ENCODE data around the gene CORO2B. TPM values are rescaled to one million over a fixed set of nuclear protein-coding genes. Genes with fewer than 3 reads are reported as not detected.

CORO2B gene
- total RNA-seq, 3 donors from 2014 or later, result 1.3 to 4.7 (median 1.9) TPM

- intact Hi-C loops (cut with DNase I, micrococcal nuclease), result no loop called here
- Histone ChIP-seq H3K4me3 (no peak overlapping the region), H3K4me1 (ENCODE audit: low read depth) (no peaks in the 10 kb centered on the region), H3K9me3 (no peaks in the 10 kb centered on the region), H3K36me3 (ENCODE audit: low read depth) (no peaks in the 10 kb centered on the region)
- DNase-seq (no peak), ATAC-seq (no peak)
- TF ChIP-seq CTCF (IDR thresholded peaks at IDR 0.05), result no peak
Measured at GRCh38 chr15:68567345-68567744, 11.4 kb upstream of the CORO2B start.

DNA sequence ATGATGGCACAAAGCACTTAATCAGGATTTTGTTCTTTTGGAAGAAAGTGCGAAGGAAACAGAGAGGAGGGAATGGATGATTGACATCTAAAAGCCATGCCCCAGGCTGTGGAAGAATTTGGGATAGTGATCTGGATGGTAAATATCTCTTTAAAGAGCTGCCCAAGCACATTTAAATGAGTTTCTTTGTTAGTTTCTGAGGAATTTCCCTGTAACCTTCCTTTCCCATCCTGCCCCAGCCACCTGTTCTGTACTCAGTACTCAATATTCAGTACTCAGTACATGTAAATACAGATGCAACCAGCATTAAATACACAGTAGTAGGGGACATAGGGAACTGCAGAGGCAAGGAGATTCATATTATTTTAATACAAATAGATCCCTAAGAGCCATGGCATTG is 7.8 kb upstream of the CORO2B start:
- no peak for DNase-seq
- Histone ChIP-seq H3K4me3 (no peak overlapping the region), H3K36me3 (ENCODE audit: low read depth) (no peaks in the 10 kb centered on the region), H3K4me1 (ENCODE audit: low read depth) (no peaks in the 10 kb centered on the region), H3K9me3 (no peaks in the 10 kb centered on the region)
- TF ChIP-seq CTCF (IDR thresholded peaks at IDR 0.05), result no peak
- intact Hi-C loops (cut with DNase I, micrococcal nuclease), result no loop called here
- no peak for ATAC-seq

GRCh38 chr15:68571582-68571981 is 7.2 kb upstream of the CORO2B start:
- H3K4me3 ChIP-seq, result no peak overlapping the region
- H3K36me3 ChIP-seq (ENCODE audit: low read depth), result no peaks in the 10 kb centered on the region
- intact Hi-C loops (cut with DNase I, micrococcal nuclease), result no loop called here
- DNase-seq, result no peak
- ATAC-seq, result no peak
- H3K4me1 ChIP-seq (ENCODE audit: low read depth), result no peaks in the 10 kb centered on the region
- no peaks in the 10 kb centered on the region for H3K9me3 ChIP-seq
- TF ChIP-seq CTCF (IDR thresholded peaks at IDR 0.05), result no peak

DNA sequence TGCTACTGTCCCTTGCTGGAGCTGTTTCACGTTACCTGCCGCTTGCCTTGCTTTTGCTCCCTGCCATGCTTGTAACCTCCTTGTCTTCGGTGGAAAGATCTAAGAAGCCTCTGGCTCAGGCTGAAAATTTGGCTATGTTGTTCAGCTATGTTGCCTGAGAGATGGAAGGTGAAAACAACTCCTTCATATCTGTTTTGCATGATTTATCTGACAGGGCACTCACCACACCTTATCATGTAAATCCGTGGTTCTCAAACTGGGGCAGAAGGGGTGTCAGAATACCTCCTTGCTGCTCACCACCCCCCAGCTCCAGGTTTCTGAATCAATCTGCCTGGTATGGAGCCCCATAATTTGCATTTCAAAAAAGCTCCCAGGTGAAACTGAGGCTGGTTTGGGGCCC is 6.5 kb upstream of the CORO2B start:
- DNase-seq (no peak), ATAC-seq (no peak)
- Histone ChIP-seq H3K9me3 (no peaks in the 10 kb centered on the region), H3K4me1 (ENCODE audit: low read depth) (no peaks in the 10 kb centered on the region), H3K36me3 (ENCODE audit: low read depth) (no peaks in the 10 kb centered on the region), H3K4me3 (no peak overlapping the region)
- intact Hi-C loops (cut with DNase I, micrococcal nuclease), result no loop called here
- no peak for TF ChIP-seq CTCF (IDR thresholded peaks at IDR 0.05)

GRCh38 chr15:68572921-68573320 is 5.9 kb upstream of the CORO2B start:
- H3K9me3 ChIP-seq, result no peaks in the 10 kb centered on the region
- H3K36me3 ChIP-seq (ENCODE audit: low read depth), result no peaks in the 10 kb centered on the region
- no peak overlapping the region for H3K4me3 ChIP-seq
- no peak for TF ChIP-seq CTCF (IDR thresholded peaks at IDR 0.05)
- DNase-seq (no peak), ATAC-seq (no peak)
- intact Hi-C loops (cut with DNase I, micrococcal nuclease), result no loop called here
- H3K4me1 ChIP-seq (ENCODE audit: low read depth), result peaks cover 6% of the 10 kb centered on the region

DNA sequence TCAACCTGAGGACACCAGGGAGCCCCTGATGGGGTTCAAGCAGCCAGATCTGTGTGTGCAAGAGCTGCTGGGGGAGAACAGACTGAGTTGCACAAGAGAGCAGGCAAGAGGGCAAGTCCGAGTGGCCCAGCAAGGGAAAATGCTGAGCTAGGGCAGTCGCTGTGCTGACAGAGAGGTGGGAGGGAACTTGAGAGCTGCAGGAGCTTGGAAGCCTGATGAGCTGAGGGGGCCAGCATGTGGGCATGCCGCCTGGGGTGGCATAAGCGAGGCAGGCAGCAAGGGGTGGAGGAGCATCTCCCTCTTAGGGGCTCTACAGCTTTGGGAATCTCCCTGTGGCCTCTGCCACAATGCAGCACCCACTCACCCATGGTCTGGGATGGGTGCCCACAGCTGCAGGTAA is 4.7 kb upstream of the CORO2B start:
- H3K4me1 ChIP-seq (ENCODE audit: low read depth), result peaks cover 9% of the 10 kb centered on the region
- ATAC-seq, result no peak
- no peaks in the 10 kb centered on the region for H3K9me3 ChIP-seq
- intact Hi-C loops (cut with DNase I, micrococcal nuclease), result no loop called here
- no peaks in the 10 kb centered on the region for H3K36me3 ChIP-seq (ENCODE audit: low read depth)
- H3K4me3 ChIP-seq, result no peak overlapping the region
- TF ChIP-seq CTCF (IDR thresholded peaks at IDR 0.05), result no peak
- no peak for DNase-seq

Data from mucosa of descending colon (tissue), 3 donors.